ENCODE measurements around the gene RAB4B. TPM values are rescaled to one million over a fixed set of nuclear protein-coding genes. Genes with fewer than 3 reads are reported as not detected.
"Not testable (repeated sequence)": the region's sequence is repeated elsewhere in the genome, so short reads cannot be mapped to it uniquely, and the experiment has no call there.

RAB4B gene, protein sequence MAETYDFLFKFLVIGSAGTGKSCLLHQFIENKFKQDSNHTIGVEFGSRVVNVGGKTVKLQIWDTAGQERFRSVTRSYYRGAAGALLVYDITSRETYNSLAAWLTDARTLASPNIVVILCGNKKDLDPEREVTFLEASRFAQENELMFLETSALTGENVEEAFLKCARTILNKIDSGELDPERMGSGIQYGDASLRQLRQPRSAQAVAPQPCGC
- total RNA-seq (ENCODE audit: low replicate concordance) = 12.9 and 27.0 TPM in 2 replicates

DNA sequence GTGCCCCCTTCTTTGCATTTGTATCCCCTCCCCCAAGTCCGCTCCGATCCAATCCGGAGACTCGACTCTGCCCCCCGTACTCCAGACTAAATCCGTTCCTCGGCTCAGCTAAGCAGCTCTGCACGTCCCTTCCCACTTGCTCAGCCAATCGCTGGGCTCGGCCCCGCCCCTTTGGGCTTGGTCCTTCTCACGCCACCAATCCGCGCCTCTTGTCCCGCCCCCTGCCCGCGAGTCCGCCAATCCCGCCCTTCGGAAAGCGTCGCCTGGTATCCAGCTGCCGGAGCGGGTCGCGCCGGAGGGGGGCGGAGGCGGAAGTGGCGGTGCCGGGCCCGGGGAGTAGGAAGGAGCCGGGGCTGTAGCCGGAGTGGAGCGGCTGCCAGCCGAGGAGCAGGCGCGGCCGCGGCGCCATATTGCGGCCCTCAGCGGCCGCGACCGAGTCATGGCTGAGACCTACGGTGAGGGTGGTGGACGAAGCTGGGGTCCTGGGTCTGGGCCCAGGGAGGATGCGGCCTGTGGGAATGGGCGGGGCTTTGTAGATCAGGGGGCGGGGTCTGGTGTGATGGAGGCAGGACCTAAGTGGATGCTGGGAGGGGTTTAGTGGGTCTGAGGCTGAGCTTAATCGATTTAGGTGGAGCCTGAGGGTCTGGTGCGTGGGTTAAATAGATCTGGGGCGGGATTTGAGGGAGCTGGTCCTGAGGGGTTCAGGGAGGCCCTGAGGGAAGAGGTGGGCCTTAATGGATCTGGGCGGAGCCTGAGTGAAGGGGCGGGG, at the start of gene RAB4B:
Gene RAB4B (plus strand): TSS at position 311 of the 769 bp plus-strand sequence. CDS start 129 bp downstream, at position 440.
- TF ChIP-seq EZH2phosphoT487 (IDR thresholded peaks at IDR 0.05) = no peak
- TF ChIP-seq, protein P1, sequence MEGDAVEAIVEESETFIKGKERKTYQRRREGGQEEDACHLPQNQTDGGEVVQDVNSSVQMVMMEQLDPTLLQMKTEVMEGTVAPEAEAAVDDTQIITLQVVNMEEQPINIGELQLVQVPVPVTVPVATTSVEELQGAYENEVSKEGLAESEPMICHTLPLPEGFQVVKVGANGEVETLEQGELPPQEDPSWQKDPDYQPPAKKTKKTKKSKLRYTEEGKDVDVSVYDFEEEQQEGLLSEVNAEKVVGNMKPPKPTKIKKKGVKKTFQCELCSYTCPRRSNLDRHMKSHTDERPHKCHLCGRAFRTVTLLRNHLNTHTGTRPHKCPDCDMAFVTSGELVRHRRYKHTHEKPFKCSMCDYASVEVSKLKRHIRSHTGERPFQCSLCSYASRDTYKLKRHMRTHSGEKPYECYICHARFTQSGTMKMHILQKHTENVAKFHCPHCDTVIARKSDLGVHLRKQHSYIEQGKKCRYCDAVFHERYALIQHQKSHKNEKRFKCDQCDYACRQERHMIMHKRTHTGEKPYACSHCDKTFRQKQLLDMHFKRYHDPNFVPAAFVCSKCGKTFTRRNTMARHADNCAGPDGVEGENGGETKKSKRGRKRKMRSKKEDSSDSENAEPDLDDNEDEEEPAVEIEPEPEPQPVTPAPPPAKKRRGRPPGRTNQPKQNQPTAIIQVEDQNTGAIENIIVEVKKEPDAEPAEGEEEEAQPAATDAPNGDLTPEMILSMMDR (IDR thresholded peaks at IDR 0.05) = no peak
- no peak for TF ChIP-seq EZH2 (IDR thresholded peaks at IDR 0.05)
- peaks cover 3% of the 10 kb centered on the region for H3K27me3 Mint-ChIP-seq (ENCODE audit: insufficient read depth, low read depth)
- peaks cover 26% of the 10 kb centered on the region for H3F3A ChIP-seq (ENCODE audit: low read depth)
- H3K36me3 ChIP-seq = no peaks in the 10 kb centered on the region
- H3K27me3 ChIP-seq = no peaks in the 10 kb centered on the region
- no peaks in the 10 kb centered on the region for H3K9me3 Mint-ChIP-seq
- DNase-seq (ENCODE audit: low spot score) = peak; percentile 100
- peak within 1 kb of the TSS; percentile 76 for H3K4me2 ChIP-seq
- H2AFZ ChIP-seq (replicated peaks) = peak within 1 kb of the TSS; percentile 84
- H3K27ac Mint-ChIP-seq = peak within 1 kb of the TSS; percentile 99
- H3K4me1 ChIP-seq = peaks cover 4% of the 10 kb centered on the region
- no peaks in the 10 kb centered on the region for H4K20me1 ChIP-seq (ENCODE audit: low read depth)
- no peaks in the 10 kb centered on the region for H3K79me2 ChIP-seq (ENCODE audit: low read depth)
- H3K9ac ChIP-seq = peak within 1 kb of the TSS; percentile 51
- H3K27ac ChIP-seq = peak within 1 kb of the TSS; percentile 98
- H3K4me3 Mint-ChIP-seq = peak within 1 kb of the TSS; percentile 85
- H3K4me1 Mint-ChIP-seq = peaks cover 18% of the 10 kb centered on the region
- H3K4me3 ChIP-seq = peak within 1 kb of the TSS; percentile 73
- no peaks in the 10 kb centered on the region for H3K9me3 ChIP-seq (ENCODE audit: low read depth)
- no peaks in the 10 kb centered on the region for H3K36me3 Mint-ChIP-seq

DNA sequence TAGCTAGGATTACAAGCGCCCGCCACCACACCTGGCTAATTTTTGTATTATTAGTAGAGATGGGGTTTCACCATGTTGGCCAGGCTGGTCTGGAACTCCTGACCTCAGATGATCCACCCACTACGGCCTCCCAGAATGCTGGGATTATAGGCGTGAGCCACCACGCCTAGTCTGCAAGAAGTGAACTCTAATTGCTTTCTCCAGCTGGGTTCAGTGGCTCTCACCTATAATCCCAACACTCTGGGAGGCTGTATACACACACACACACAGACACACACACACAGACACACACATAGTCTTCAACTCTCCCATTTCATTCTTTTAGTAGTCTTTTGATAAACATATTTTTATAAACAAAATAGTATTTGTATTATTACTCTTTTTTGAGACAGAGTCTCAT, 48.0 kb upstream of the RAB4B start:
- not testable (repeated sequence) for H3K9ac ChIP-seq; H3K27me3 ChIP-seq; H3K9me3 Mint-ChIP-seq; H3K27me3 Mint-ChIP-seq (ENCODE audit: insufficient read depth, low read depth); H3K4me1 ChIP-seq; H3K27ac ChIP-seq; H3K4me3 Mint-ChIP-seq; H3K79me2 ChIP-seq (ENCODE audit: low read depth); H3K9me3 ChIP-seq (ENCODE audit: low read depth); H3K4me2 ChIP-seq; H3K4me1 Mint-ChIP-seq; H4K20me1 ChIP-seq (ENCODE audit: low read depth); H3K36me3 ChIP-seq; H3K4me3 ChIP-seq; DNase-seq (ENCODE audit: low spot score); H3F3A ChIP-seq (ENCODE audit: low read depth); H2AFZ ChIP-seq (replicated peaks); H3K27ac Mint-ChIP-seq
- H3K36me3 Mint-ChIP-seq = peaks cover 28% of the 10 kb centered on the region

DNA sequence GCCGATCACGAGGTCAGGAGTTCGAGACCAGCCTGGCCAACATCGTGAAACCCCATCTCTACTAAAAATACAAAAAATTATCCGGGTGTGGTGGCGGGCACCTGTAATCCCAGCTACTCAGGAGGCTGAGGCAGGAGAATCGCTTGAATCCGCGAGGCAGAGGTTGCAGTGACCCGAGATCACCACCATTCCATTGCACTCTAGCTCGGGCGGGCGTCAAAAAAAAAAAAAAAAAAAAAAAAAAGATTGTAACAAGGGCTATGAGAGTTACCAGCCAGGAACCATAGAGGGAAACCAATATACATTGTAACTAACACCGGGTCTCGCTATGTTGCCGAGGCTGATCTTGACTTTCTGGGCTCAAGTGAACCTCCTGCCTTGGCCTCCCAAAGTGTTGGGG, 45.7 kb upstream of the RAB4B start:
- not testable (repeated sequence) for H3K27me3 ChIP-seq; H4K20me1 ChIP-seq (ENCODE audit: low read depth); H3F3A ChIP-seq (ENCODE audit: low read depth); H3K9me3 Mint-ChIP-seq; H2AFZ ChIP-seq (replicated peaks); H3K9ac ChIP-seq; H3K79me2 ChIP-seq (ENCODE audit: low read depth); DNase-seq (ENCODE audit: low spot score); H3K4me3 ChIP-seq; H3K27ac ChIP-seq; H3K4me2 ChIP-seq; H3K27me3 Mint-ChIP-seq (ENCODE audit: insufficient read depth, low read depth); H3K27ac Mint-ChIP-seq; H3K9me3 ChIP-seq (ENCODE audit: low read depth); H3K4me3 Mint-ChIP-seq; H3K4me1 Mint-ChIP-seq; H3K4me1 ChIP-seq; H3K36me3 ChIP-seq
- H3K36me3 Mint-ChIP-seq = peaks cover 27% of the 10 kb centered on the region

DNA sequence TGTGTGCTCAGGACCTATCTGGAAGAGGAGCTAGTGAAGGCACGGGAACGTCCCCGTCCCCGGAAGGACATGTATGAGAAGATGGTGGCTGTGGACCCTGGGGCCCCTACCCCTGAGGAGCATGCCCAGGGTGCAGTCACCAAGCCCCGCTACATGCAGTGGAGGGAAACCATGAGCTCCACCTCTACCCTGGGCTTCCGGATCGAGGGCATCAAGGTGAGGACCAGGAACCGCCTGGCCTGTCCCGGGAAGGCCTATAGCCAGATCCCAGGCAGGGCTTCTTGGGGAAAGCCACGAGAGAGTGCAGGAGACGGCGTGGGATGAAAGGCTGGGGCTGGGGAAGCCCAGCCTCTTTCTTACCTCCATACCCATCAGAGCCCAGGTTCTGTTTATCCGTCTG, 44.9 kb upstream of the RAB4B start:
- Histone ChIP-seq H4K20me1 (ENCODE audit: low read depth) (no peaks in the 10 kb centered on the region), H3K4me1 (no peaks in the 10 kb centered on the region), H3K79me2 (ENCODE audit: low read depth) (no peaks in the 10 kb centered on the region), H3K9ac (no peak overlapping the region), H3K4me2 (no peak overlapping the region), H2AFZ (replicated peaks) (no peak overlapping the region), H3K9me3 (ENCODE audit: low read depth) (no peaks in the 10 kb centered on the region), H3K27ac (no peak overlapping the region), H3F3A (ENCODE audit: low read depth) (no peaks in the 10 kb centered on the region), H3K4me3 (no peak overlapping the region), H3K27me3 (no peaks in the 10 kb centered on the region), H3K36me3 (no peaks in the 10 kb centered on the region)
- Mint-ChIP-seq H3K9me3 (no peaks in the 10 kb centered on the region), H3K4me3 (no peak overlapping the region), H3K27ac (no peak overlapping the region), H3K4me1 (no peaks in the 10 kb centered on the region), H3K36me3 (peaks cover 27% of the 10 kb centered on the region), H3K27me3 (ENCODE audit: insufficient read depth, low read depth) (peaks cover 2% of the 10 kb centered on the region)
- TF ChIP-seq EZH2phosphoT487 (IDR thresholded peaks at IDR 0.05) (no peak), EZH2 (IDR thresholded peaks at IDR 0.05) (no peak)
- TF ChIP-seq, protein P1 (IDR thresholded peaks at IDR 0.05) = no peak
- no peak for DNase-seq (ENCODE audit: low spot score)

Measured in neural progenitor cell (in vitro differentiated cells).